Keratinocyte (primary cell): ENCODE measurements around the gene SMC1B. TPM values are rescaled to one million over a fixed set of nuclear protein-coding genes. Genes with fewer than 3 reads are reported as not detected.

Experiments used
- DNase-seq: peaks from one replicate; pipeline ENCODE4 v3.0.0-alpha.2; 2011; ENCODE audit warnings: low read depth, missing footprints, low spot score
- FAIRE-seq: peaks from 2 replicates; lab custom pipeline; 2011; peaks lifted over from hg19 to GRCh38; lab: Jason Lieb, UNC
- H2AFZ ChIP-seq: 2 replicates; pipeline ENCODE4 v1.6.0; 2012; ENCODE audit warnings: low read length, control low read depth, inconsistent platforms; ENCODE audit not compliant: control insufficient read depth
- H3K27ac ChIP-seq: 2 replicates; pipeline ENCODE4 v1.5.1; 2011; ENCODE audit warnings: low read length; ENCODE audit not compliant: control insufficient read depth, insufficient read depth
- H3K27me3 ChIP-seq: 3 replicates; pipeline ENCODE4 v1.6.0; 2011; ENCODE audit warnings: low read length; ENCODE audit not compliant: control insufficient read depth, insufficient read depth; ENCODE audit errors: extremely low read depth
- H3K36me3 ChIP-seq, 2 experiments: 2 replicates in 1 of 2; 3 replicates in 1 of 2; pipeline ENCODE4 v1.5.1; 2011; ENCODE audit warnings: low read length in 2 of 2, mild to moderate bottlenecking in 1 of 2; ENCODE audit not compliant: control insufficient read depth in 2 of 2, insufficient read depth in 2 of 2; ENCODE audit errors: extremely low read depth in 1 of 2
- H3K4me1 ChIP-seq: 3 replicates; pipeline ENCODE4 v1.5.1; 2011; ENCODE audit warnings: low read length; ENCODE audit not compliant: control insufficient read depth, insufficient read depth; ENCODE audit errors: extremely low read depth
- H3K4me2 ChIP-seq: 3 replicates; pipeline ENCODE4 v1.6.0; 2011; ENCODE audit warnings: low read depth, low read length; ENCODE audit not compliant: control insufficient read depth, insufficient read depth; ENCODE audit errors: extremely low read depth
- H3K4me3 ChIP-seq, 3 experiments: fragments of 200-600 bp in 1 of 3; sonication (generic) in 1 of 3; 2 replicates in 2 of 3; 3 replicates in 1 of 3; pipeline ENCODE4 v1.5.1; 2011 to 2016; ENCODE audit warnings: low read length in 3 of 3, mild to moderate bottlenecking in 3 of 3, control low read depth in 2 of 3, inconsistent platforms in 1 of 3, low read depth in 1 of 3, mixed read lengths in 1 of 3, mixed run types in 1 of 3, moderate library complexity in 1 of 3; ENCODE audit not compliant: control insufficient read depth in 2 of 3, insufficient read depth in 2 of 3; ENCODE audit errors: extremely low read depth in 1 of 3
- H3K79me2 ChIP-seq: 2 replicates; pipeline ENCODE4 v1.6.0; 2012; ENCODE audit warnings: low read length; ENCODE audit not compliant: control insufficient read depth, insufficient read depth
- H3K9ac ChIP-seq: 3 replicates; pipeline ENCODE4 v1.6.0; 2011; ENCODE audit warnings: low read length; ENCODE audit not compliant: control insufficient read depth, insufficient read depth; ENCODE audit errors: extremely low read depth
- H3K9me1 ChIP-seq: 3 replicates; pipeline ENCODE4 v1.6.0; 2011; ENCODE audit warnings: low read length; ENCODE audit not compliant: control insufficient read depth, insufficient read depth; ENCODE audit errors: extremely low read depth
- H3K9me3 ChIP-seq: 2 replicates; pipeline ENCODE4 v1.5.1; 2012; ENCODE audit warnings: low read depth, low read length; ENCODE audit not compliant: control insufficient read depth
- H4K20me1 ChIP-seq: 3 replicates; pipeline ENCODE4 v1.6.0; 2011; ENCODE audit warnings: low read length; ENCODE audit not compliant: control insufficient read depth, insufficient read depth; ENCODE audit errors: extremely low read depth
- EZH2 ChIP-seq: IDR thresholded peaks from one replicate; pipeline ENCODE4 v1.6.1; 2012; ENCODE audit warnings: inconsistent platforms, mild to moderate bottlenecking, low read length, moderate library complexity
- dilution Hi-C: fragments of 300-500 bp; cut with MboI; formaldehyde crosslinking; loops from one replicate; pipeline ENCODE4 v1.7.0; 2020; ENCODE audit warnings: low sequenced_read_pairs; ENCODE audit not compliant: extremely low pct_ligation_motif_present
- polyA plus RNA-seq, 5 experiments: library from polyadenylated mRNA; depleted of rRNA in 3 of 5; stranded (reverse) in 3 of 5; stranded (forward) in 1 of 5; unstranded in 1 of 5; fragments of >200 nt; gene quantifications; 1 replicate in 1 of 5; 2 replicates in 3 of 5; 3 replicates in 1 of 5; pipeline versions ENCODE4 v1.2.1 to v1.2.3, GENCODE V29; 2011 to 2012; ENCODE audit warnings: missing spikeins in 2 of 5, low read depth in 1 of 5, low replicate concordance in 1 of 5
- TF ChIP-seq, protein P1 (sequence below), 3 experiments: IDR thresholded peaks in 1 of 3; conservative IDR thresholded peaks in 1 of 3; optimal IDR thresholded peaks in 1 of 3; 2 replicates in 2 of 3; 3 replicates in 1 of 3; pipeline versions ENCODE3 to v1.5.1; 2011; ENCODE audit warnings: low read length in 3 of 3, mild to moderate bottlenecking in 3 of 3, moderate library complexity in 2 of 3, control low read depth in 1 of 3, inconsistent platforms in 1 of 3; ENCODE audit not compliant: insufficient read depth in 2 of 3; ENCODE audit errors: extremely low read depth in 1 of 3

The SMC1B gene
- polyA plus RNA-seq, 1 donor (not counting 4 experiments of a cell fraction or from before 2014, with no cell fraction given): not detected

DNA sequence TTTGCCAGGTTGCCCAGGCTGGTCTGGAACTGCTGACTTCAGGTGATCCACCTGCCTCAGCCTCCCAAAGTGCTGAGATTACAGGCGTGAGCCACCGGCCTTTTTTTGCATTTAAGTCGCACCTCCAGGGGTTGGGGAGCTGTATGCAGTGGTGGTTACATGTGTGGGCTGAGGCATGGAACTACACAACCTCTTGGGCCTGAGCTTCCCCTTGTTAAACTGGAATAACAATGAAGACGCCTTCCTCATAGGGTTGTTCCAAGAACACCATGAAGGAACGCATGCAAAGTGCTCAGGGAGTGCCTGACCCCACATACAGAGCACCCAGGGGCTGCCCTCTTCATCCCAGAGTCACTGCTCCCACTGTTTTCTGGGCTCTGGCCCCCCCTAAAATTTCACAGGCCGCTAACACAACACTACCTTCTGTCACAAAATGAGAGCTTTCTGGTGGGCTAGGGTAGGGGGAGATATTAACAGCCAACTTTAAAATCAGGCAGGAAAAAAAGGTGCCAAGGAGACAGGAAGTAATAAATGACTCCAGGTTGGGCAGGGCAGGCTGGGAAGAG, 104.9 kb downstream of the SMC1B start:
- H3K4me3 ChIP-seq: no peak overlapping the region
- H3K27me3 ChIP-seq: no peaks in the 10 kb centered on the region
- H2AFZ ChIP-seq: peak overlapping the region; percentile 98
- peaks cover 18% of the 10 kb centered on the region for H3K4me1 ChIP-seq
- peaks cover 3% of the 10 kb centered on the region for H4K20me1 ChIP-seq
- no peak for DNase-seq
- peaks cover 26% of the 10 kb centered on the region for H3K79me2 ChIP-seq
- TF ChIP-seq EZH2: no peak
- TF ChIP-seq, protein P1, sequence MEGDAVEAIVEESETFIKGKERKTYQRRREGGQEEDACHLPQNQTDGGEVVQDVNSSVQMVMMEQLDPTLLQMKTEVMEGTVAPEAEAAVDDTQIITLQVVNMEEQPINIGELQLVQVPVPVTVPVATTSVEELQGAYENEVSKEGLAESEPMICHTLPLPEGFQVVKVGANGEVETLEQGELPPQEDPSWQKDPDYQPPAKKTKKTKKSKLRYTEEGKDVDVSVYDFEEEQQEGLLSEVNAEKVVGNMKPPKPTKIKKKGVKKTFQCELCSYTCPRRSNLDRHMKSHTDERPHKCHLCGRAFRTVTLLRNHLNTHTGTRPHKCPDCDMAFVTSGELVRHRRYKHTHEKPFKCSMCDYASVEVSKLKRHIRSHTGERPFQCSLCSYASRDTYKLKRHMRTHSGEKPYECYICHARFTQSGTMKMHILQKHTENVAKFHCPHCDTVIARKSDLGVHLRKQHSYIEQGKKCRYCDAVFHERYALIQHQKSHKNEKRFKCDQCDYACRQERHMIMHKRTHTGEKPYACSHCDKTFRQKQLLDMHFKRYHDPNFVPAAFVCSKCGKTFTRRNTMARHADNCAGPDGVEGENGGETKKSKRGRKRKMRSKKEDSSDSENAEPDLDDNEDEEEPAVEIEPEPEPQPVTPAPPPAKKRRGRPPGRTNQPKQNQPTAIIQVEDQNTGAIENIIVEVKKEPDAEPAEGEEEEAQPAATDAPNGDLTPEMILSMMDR (optimal IDR thresholded peaks at IDR 0.05 in 1 of 3, IDR thresholded peaks at IDR 0.05 in 1 of 3, conservative IDR thresholded peaks at IDR 0.05 in 1 of 3; ENCODE audit: extremely low read depth in 1 of 3, insufficient read depth in 2 of 3, low read length in 3 of 3): no peak
- H3K4me2 ChIP-seq: no peak overlapping the region
- no peak overlapping the region for H3K9ac ChIP-seq
- no peaks in the 10 kb centered on the region for H3K9me3 ChIP-seq
- dilution Hi-C loops: no loop called here
- H3K36me3 ChIP-seq: peaks cover 0 to 6% of the 10 kb centered on the region in 2 experiments
- no peak overlapping the region for H3K27ac ChIP-seq
- FAIRE-seq: no peak
- H3K9me1 ChIP-seq: peaks cover 6% of the 10 kb centered on the region

DNA sequence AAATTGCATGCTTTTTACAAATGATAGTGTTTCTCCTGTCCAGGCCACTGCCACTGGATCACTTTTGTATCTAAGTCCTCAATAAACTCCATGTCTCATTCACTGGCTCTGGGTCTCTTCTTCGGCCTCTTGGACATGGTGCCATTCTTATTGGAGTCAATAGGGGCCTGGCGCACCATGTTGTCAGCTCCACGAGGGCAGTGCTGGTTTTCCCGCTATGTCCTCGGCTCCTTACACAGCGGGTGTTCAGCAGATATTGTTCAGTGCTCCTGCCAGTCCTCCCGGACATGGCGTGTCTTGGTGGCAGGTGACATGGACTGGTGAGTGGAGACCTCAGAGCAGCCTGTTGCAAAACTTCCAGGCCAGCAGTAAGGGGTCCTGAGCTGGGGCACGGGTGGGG, 107.3 kb downstream of the SMC1B start:
- DNase-seq (no peak), FAIRE-seq (no peak)
- Histone ChIP-seq H3K4me1 (peaks cover 15% of the 10 kb centered on the region), H3K27ac (no peak overlapping the region), H3K36me3 (no peaks in the 10 kb centered on the region), H3K4me3 (no peak overlapping the region), H3K79me2 (peaks cover 10% of the 10 kb centered on the region), H3K4me2 (no peak overlapping the region), H3K9ac (no peak overlapping the region), H2AFZ (no peak overlapping the region), H3K27me3 (no peaks in the 10 kb centered on the region), H3K9me3 (no peaks in the 10 kb centered on the region), H4K20me1 (no peaks in the 10 kb centered on the region), H3K9me1 (peaks cover under 1% of the 10 kb centered on the region)
- dilution Hi-C loops: no loop called here
- TF ChIP-seq, protein P1 (optimal IDR thresholded peaks at IDR 0.05 in 1 of 3, IDR thresholded peaks at IDR 0.05 in 1 of 3, conservative IDR thresholded peaks at IDR 0.05 in 1 of 3; ENCODE audit: extremely low read depth in 1 of 3, insufficient read depth in 2 of 3, low read length in 3 of 3): no peak
- TF ChIP-seq EZH2: no peak
